ENCODE data around the gene XCL1. TPM values are rescaled to one million over a fixed set of nuclear protein-coding genes. Genes with fewer than 3 reads are reported as not detected.

The XCL1 gene
- total RNA-seq, 1 donor from 2014 or later = not detected

DNA sequence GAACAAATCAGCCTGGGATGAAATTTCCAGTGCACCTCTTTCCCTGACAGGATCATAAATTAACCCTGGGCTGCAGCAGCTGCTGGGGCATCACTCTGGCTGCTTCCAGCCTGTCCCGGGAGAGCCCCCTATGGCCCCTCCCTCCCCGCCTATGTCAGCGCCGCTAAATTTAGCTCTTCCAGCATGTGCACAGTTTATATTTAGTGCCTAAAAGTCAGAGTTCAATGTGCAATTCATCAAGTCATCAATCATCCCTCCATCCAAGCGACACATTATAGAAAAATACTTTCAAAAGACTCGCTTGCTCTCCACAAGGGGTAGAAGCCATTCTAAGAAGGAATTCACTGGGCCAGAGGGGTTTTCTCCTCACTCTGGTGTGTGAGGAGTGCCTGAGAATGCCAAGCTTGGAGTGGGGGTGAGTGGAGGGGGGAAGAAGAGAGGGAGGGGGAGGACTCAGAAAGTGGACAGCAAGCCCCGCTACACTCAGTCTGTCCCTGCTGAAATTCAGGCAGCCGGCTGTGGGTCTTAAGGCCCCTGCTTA is 37.4 kb downstream of the XCL1 start:
- Histone ChIP-seq H3K36me3 (no peaks in the 10 kb centered on the region), H3K4me1 (peaks cover 27% of the 10 kb centered on the region), H3K27me3 (no peaks in the 10 kb centered on the region), H3K27ac (peak overlapping the region; percentile 10), H3K4me3 (no peak overlapping the region), H3K9me3 (no peaks in the 10 kb centered on the region)
- TF ChIP-seq POLR2A (IDR thresholded peaks at IDR 0.05) (no peak), POLR2AphosphoS5 (IDR thresholded peaks at IDR 0.05; ENCODE audit: insufficient read depth in 1 of 2, low read depth in 1 of 2) (peak; percentile 35 to 46), CTCF (IDR thresholded peaks at IDR 0.05) (no peak)
- no peak for DNase-seq (ENCODE audit: extremely low spot score in 2 of 2)
- intact Hi-C loops (cut with DNase I) = no loop called here

DNA sequence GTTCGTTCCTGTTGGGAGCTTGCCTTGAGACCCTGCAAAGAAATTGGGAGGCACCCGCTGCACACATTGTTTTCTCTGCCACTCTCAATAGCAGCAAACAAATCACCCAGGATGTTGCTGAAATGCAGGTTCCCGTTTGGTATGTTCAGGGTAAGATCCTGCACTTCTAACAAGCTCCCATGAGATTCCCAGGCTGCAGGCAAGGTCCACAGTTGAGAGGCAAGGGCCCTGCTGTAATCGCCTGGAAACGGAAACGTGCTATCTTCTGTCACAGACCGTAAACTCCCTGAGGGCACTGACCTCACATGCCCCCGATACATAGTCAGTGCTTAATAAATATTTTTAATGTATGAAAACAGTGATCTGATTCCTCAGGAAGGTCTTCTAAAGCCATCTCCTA is 37.8 kb downstream of the XCL1 start:
- peak overlapping the region; percentile 9 for H3K27ac ChIP-seq
- H3K9me3 ChIP-seq = no peaks in the 10 kb centered on the region
- H3K36me3 ChIP-seq = no peaks in the 10 kb centered on the region
- H3K27me3 ChIP-seq = no peaks in the 10 kb centered on the region
- no peak overlapping the region for H3K4me3 ChIP-seq
- TF ChIP-seq CTCF (IDR thresholded peaks at IDR 0.05) (no peak), POLR2A (IDR thresholded peaks at IDR 0.05) (no peak), POLR2AphosphoS5 (IDR thresholded peaks at IDR 0.05; ENCODE audit: insufficient read depth in 1 of 2, low read depth in 1 of 2) (no peak)
- intact Hi-C loops (cut with DNase I) = no loop called here
- H3K4me1 ChIP-seq = peaks cover 23% of the 10 kb centered on the region
- no peak for DNase-seq (ENCODE audit: extremely low spot score in 2 of 2)

- H3K4me1 ChIP-seq = peaks cover 12% of the 10 kb centered on the region
- intact Hi-C loops (cut with DNase I) = no loop called here
These were observed 39.6 kb downstream of the XCL1 start for GRCh38 chr1:168615965-168616364.

GRCh38 chr1:168617974-168618750 is 41.8 kb downstream of the XCL1 start:
- Histone ChIP-seq H3K27ac (no peak overlapping the region), H3K4me1 (peaks cover 10% of the 10 kb centered on the region), H3K36me3 (no peaks in the 10 kb centered on the region), H3K27me3 (no peaks in the 10 kb centered on the region), H3K4me3 (no peak overlapping the region), H3K9me3 (no peaks in the 10 kb centered on the region)
- no peak for TF ChIP-seq POLR2A (IDR thresholded peaks at IDR 0.05)
- TF ChIP-seq POLR2AphosphoS5 (IDR thresholded peaks at IDR 0.05; ENCODE audit: insufficient read depth in 1 of 2, low read depth in 1 of 2) = no peak
- TF ChIP-seq CTCF (IDR thresholded peaks at IDR 0.05) = no peak
- intact Hi-C loops (cut with DNase I) = no loop called here
- DNase-seq (ENCODE audit: extremely low spot score in 2 of 2) = no peak

More at GRCh38 chr1:168615965-168616364, 39.6 kb downstream of the XCL1 start:
- no peak for TF ChIP-seq POLR2A (IDR thresholded peaks at IDR 0.05)
- no peak for TF ChIP-seq CTCF (IDR thresholded peaks at IDR 0.05)
- no peak for TF ChIP-seq POLR2AphosphoS5 (IDR thresholded peaks at IDR 0.05; ENCODE audit: insufficient read depth in 1 of 2, low read depth in 1 of 2)
- no peak overlapping the region for H3K4me3 ChIP-seq
- no peaks in the 10 kb centered on the region for H3K36me3 ChIP-seq
- no peak overlapping the region for H3K27ac ChIP-seq
- no peaks in the 10 kb centered on the region for H3K9me3 ChIP-seq
- no peak for DNase-seq (ENCODE audit: extremely low spot score in 2 of 2)
- H3K27me3 ChIP-seq = no peaks in the 10 kb centered on the region

GRCh38 chr1:168618886-168619285 is 42.5 kb downstream of the XCL1 start:
- intact Hi-C loops (cut with DNase I) = no loop called here
- Histone ChIP-seq H3K27me3 (no peaks in the 10 kb centered on the region), H3K27ac (no peak overlapping the region), H3K4me1 (peaks cover 4% of the 10 kb centered on the region), H3K9me3 (no peaks in the 10 kb centered on the region), H3K4me3 (no peak overlapping the region), H3K36me3 (no peaks in the 10 kb centered on the region)
- TF ChIP-seq POLR2AphosphoS5 (IDR thresholded peaks at IDR 0.05; ENCODE audit: insufficient read depth in 1 of 2, low read depth in 1 of 2) (no peak), POLR2A (IDR thresholded peaks at IDR 0.05) (no peak)
- no peak for DNase-seq (ENCODE audit: extremely low spot score in 2 of 2)

Data from vagina (tissue), 2 donors.